C4-2B (cell line): ENCODE measurements around the gene PPP1R18.

Experiments used
- H3K27ac ChIP-seq: fragments of 450-650 bp; 2 replicates; pipeline ENCODE4 v1.5.1; 2017
- CTCF ChIP-seq: fragments of 450-650 bp; conservative IDR thresholded peaks from 2 replicates; pipeline ENCODE4 v1.5.1; 2017; ENCODE audit warnings: mild to moderate bottlenecking
- ZFX ChIP-seq: fragments of 450-650 bp; IDR thresholded peaks from 2 replicates; pipeline ENCODE4 v1.6.1; 2017

PPP1R18 gene

GRCh38 chr6:30682143-30683117, 4.0 kb downstream of the PPP1R18 start:
- TF ChIP-seq CTCF, result no peak
- H3K27ac ChIP-seq, result no peak overlapping the region

- no peak overlapping the region for H3K27ac ChIP-seq
Measured at GRCh38 chr6:30681766-30682142, 4.7 kb downstream of the PPP1R18 start.

GRCh38 chr6:30679765-30680535, 6.5 kb downstream of the PPP1R18 start:
- TF ChIP-seq CTCF (no peak), ZFX (no peak)
- H3K27ac ChIP-seq, result no peak overlapping the region

More at GRCh38 chr6:30681766-30682142, 4.7 kb downstream of the PPP1R18 start:
- TF ChIP-seq ZFX, result no peak
- no peak for TF ChIP-seq CTCF

- TF ChIP-seq ZFX, result no peak
- TF ChIP-seq CTCF, result peak; percentile 98
- no peak overlapping the region for H3K27ac ChIP-seq
Measured at GRCh38 chr6:30678964-30679726, 7.3 kb downstream of the PPP1R18 start.

GRCh38 chr6:30676660-30677285, 9.7 kb downstream of the PPP1R18 start:
- H3K27ac ChIP-seq, result no peak overlapping the region
- TF ChIP-seq ZFX (no peak), CTCF (no peak)

GRCh38 chr6:30672445-30673253, 13.8 kb downstream of the PPP1R18 start, which contains the start of gene DHX16:
DHX16 (minus strand) TSS chr6:30673006; CDS start chr6:30672841, 165 bp downstream.
- peak; percentile 95 for TF ChIP-seq CTCF
- TF ChIP-seq ZFX, result no peak
- H3K27ac ChIP-seq, result peak within 1 kb of the TSS; percentile 70
